Non-pigmented ciliary epithelial cell (primary cell): Measurements from ENCODE around the gene TEX14.

Experiments used
- DNase-seq: peaks from one replicate; pipeline ENCODE4 v3.0.0-alpha.2; 2010; ENCODE audit warnings: low read depth

The TEX14 gene

DNA sequence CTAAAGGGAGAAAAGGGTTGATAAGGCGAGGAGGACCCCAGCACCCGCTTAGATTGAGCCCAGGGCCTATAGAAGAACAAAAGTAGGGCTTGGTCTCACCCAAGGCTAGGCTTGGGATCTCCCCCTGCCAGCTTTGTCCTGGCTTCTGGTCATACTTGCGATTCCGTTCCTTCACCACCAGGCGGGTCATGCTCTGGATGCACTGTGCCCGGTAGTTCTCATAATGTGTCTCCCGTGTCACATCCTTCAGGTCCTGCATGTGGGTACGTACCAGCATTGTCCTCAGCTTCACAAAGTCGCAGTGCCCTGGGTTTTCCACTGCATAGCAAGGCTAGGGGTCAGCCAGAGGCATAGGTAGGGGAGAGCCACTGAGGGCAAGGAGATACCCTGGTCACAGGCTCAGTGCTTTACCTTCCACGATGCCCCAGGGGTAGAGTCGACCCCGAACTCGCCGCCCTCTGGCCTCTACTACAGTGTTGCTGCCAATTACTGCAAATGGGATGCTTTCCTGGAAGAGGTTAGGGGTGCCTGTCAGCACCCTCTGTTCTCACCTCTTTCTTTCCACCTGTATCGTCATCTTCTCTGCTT, 170.9 kb downstream of the TEX14 start:
- no peak for DNase-seq

DNA sequence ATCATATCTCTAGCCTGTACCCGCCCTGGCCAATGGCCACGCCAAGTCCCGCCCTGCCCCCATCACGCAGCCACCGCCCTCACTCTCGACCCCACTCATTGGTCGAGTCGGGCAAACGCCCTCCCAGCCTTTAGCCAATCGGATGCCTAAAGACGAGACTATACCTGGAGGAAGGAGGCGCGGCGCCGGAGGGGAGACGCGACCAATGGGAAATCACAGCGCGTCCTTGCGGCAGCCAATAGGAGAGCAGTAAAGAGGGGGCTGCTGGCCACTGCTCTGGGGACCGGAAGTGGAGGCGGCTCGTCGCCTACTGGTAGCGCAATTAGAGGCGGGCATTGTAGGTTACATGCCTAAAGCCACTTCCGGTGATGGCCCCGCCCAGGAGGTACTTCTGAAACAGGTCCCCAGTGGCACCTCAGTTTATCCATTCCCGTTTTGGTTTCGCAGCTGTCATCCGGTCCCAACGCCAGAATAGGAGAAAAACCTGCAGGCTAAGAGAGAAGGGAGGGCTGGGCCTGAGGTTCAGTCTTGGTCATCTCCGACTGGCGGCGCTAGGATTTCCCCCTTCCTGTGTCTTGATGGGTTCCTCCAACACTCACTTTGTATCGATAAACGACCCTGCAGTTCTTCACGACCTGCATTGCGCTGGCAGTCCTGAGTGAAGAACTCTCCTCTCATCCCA, 173.8 kb downstream of the TEX14 start:
- peak; percentile 99 for DNase-seq

DNA sequence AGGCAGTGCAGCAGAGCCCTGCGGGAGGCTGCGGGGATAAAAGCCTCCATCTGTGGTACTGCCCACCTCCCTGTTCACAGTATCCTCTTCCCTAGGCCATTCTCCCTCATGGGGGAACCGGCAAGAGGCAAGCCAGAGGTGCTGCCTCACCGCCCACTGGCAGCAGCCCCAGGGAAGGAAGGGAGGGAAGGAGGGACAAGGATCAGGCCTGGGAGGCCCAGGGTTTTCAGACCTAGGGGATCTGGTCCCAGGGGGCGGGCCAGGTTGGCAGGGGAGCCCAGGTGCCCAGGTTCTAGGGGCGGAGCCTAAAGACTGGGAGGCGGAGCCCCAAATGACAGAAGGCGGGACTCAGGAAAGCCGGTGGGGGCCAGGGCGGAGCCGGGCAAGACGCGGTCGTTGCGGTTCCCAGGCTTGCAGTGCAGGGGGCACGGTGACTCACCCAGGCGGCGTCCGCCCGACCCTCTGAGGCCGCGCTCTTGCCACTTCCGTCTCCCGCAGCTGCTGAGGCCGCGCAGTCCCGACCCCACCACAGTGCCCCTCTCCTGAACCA, 174.4 kb downstream of the TEX14 start:
- DNase-seq, result no peak

DNA sequence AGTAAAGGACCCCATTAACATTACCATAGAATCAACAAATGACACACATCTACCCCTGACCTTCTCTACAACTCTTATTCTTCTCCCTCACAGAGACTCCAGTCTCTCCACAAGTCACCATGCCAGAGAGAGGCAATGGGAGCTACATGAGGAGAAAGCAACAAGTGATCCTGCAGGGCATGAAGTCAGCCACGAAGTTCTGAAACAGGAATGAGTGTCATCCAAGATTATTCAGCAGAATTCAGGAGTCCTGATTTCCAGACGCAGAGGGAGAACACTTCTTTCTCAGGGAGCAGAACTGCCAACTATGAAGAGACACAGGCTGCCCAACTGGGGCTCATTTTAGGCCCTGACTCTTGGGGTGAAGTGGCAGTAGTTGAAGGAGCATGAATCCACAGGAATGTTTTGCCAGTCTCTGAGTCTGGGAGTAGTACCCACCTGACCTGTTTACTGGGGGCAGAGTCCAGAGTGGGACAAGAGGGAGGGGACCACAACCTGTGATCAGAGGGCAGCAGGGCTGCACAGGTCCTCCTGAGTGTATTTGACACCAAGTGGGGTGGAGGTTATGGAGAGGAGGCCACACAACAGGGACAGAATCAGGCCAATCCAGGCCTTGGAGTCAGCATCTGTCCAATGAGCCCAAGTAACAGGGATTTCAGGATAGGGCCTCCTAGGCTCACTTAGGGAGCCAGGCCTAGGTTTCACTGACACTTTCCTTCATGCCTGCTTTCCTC, 175.0 kb downstream of the TEX14 start:
- DNase-seq, result no peak

DNA sequence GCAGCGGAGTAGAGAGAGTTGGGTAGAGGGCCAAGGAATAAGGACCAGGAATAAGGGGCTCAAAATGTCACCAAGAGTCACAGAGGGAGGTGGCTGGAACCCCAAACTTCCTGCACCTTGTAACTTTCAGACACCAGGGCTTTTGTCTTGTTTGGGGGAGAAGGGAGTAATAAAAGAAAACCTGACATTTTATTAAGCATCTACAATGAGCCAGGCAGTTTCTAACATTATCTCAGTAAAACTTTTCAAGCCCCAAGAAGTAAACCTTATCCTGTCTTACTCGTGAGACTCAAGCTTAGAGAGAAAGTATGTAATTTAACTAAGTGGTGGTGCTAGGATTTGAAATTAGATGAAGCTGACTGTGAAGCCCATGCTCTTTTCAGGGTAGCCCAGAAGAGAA, 176.6 kb downstream of the TEX14 start:
- no peak for DNase-seq

DNA sequence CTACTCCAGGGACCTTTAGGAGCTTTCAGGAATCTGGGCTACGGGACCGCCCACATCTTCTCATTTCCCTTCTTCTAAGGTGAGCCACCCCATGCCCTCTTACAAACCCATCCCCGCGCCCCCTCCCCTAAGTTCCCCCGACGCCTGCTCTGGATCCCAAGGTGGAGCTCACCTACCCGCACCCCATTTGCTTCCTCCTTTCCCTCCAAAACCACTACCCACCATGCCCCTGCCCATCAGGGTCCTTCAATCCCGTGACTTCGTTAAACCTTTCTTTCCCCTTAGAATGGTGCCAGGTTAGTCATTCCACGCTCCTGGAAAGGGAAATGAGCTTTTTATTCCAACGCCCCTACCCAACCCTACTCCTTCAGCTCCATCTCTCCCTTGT, 177.1 kb downstream of the TEX14 start:
- no peak for DNase-seq

DNA sequence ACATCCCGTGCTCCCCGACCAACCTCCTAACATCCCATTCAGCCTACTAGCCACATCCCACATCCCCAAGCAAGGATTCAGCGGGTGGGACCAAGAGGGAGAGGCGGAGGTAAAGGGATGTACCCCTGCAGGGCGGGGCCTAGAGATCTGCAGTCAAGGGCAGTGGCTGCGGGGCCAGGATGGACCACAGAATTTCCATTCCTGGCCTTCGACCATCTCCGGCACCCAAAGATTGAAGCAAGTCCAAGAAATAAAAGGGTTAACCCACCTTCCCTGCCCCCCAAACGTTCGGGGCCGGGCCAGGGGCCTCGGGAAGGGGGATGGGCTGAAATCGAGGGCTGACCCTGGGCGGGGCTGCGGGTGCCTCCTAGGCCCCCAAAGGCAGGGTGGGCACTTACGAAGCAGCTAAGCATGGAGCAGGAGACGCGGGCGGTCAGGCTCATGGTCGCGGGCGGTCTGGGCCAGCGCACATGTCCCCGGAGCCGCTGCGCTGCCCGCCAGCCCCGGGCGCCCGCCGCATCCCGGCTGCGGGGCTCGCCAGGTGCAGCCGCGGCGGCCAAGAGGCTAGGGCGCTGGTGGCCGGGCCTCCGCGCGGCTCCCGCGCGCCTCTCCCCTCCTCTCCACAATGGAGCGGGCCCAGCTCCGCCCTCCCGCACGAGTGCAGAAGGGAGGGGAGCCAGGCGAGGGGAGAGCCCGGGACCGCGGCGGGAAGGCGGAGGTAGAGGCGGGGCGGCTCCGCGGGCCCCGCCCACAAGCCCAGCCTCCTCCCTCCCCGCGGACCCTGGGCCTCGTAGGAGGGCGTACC, 177.7 kb downstream of the TEX14 start, which contains the start of gene MTMR4:
Gene MTMR4 (minus strand): TSS at position 674 of the 805 bp plus-strand sequence. CDS start 231 bp downstream, at position 443.
- DNase-seq, result no peak

DNA sequence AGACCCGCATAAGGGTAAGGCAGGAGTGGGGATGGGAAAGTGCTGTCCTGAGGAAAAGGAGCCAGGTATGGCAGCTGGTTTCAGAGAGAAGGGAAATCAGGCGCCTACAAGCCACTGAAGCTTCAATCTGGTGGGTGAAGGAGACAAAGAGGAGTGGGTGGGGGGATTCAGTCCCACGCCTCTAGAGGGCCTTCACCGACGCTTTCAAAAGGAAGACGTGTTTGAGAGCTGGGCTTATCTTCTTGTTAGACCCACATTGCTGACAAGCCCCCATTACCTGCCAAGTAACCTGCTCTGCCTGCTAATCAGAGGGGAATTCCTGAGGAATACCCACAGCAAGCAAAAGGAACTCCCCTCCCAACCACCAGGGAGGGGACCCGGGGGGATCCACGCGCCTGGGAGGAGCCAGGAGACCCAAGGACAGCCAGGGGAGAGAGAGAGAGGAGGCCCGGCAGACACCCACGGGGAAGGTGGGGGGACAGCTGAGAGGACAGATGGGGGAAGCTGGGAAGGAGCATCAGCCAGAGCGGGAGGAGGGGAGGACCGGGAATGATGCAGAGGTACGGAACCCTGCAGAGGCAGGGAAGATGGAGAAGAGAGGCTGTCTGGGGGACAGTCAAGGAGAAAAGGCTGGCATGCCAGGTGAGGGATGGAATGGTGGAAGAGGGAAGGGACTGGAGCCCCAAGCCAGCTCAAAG, 178.4 kb downstream of the TEX14 start:
- no peak for DNase-seq

DNA sequence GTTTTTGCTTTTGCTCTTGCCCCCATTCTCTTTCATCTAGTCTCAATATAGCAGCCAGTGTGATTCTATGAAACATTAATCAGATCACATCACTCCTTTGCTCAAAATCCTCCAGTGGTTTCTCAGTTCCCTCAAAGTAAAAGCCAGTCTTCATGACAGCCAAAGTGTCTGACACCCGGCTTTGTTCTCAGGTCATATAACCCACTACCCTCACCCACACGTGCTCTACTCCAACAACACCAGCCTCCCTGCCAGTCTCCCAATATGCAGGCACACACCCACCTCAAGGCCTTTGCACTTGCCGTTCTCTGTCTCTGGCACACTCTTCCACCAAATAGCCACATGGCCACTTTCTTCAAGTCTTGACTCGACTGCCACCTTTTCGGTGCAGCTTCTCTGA, 181.8 kb downstream of the TEX14 start:
- no peak for DNase-seq

DNA sequence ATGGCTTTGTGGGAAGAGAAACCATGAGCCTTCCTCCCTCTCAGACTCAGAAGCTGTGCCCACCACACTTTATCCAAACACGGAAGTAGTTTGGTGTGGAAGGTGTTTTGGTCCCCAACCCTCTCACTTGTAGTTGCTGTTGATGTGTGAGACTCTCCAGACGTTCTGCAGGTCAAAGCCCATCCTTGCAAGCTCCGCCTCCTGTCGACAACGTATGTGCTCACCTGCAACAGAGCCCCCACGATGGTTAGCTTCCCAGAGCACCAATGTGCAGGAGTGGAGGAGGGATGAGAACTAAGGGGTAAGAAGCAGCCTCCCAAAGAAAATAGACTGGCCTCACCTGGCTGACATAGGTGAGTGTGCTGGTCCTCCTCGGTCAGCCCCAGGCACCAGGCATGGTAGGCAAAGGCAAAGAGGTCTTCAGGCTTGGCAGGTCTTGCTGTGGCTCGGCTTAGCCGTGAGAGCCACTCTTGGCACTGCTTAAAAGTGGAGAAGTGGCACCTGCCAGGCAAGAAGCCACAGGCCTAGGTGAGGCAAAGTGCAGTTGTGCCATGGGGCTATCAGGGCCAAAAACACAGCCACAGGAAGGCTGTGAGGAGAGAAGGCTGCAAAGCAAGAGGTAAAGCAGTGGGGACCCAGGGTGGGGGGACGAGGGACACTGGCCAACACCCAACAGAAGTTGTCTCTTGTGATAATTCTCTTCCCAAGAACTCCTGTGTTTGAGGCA, 183.3 kb downstream of the TEX14 start:
- no peak for DNase-seq

DNA sequence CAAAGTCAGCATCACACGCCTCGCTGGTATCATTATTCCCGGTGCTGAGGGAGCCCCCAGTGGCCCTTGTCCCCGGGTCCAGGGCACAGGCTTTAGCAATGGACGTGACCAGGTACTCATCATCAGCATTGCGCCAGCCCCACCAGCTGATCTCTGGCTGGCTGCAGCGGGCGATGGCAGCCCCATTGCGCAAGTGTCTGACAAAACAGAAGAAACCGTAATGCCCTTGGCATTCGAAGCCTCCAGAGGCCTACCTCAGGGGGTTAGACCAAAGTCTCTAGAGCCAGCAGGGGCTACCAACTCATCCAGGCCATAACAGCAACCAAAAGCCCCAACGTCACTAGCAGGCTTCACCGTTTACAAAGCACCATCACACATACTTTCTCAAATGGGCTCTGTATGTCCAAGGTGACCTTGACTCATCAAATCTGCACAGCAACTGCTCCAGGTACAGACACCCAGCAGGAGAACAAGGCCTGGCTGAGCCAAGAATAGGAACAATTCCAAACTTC, 184.7 kb downstream of the TEX14 start:
- no peak for DNase-seq
